Measurements from ENCODE around the gene PDZD8.

- TF ChIP-seq CTCF (IDR thresholded peaks at IDR 0.05) (no peak), POLR2A (IDR thresholded peaks at IDR 0.05) (no peak)
Measured at GRCh38 chr10:117334066-117334465, 41.2 kb downstream of the PDZD8 start.

All from right lobe of liver (tissue), 4 donors.